AG04449 (cell line): ENCODE results near the gene RIOX2.

ENCODE experiments used
- CTCF ChIA-PET: fragments of 350-600 bp; formaldehyde crosslinking; extraction: SDS; loops from one replicate; lab custom pipeline; 2021; ENCODE audit warnings: antibody characterized with exemption; lab: Yijun Ruan, JAX
- POLR2A ChIA-PET: fragments of 400-600, 350-600 bp; formaldehyde crosslinking; extraction: SDS; loops from one replicate; lab custom pipeline; 2020; ENCODE audit warnings: antibody characterized with exemption, inconsistent platforms; lab: Yijun Ruan, JAX
- DNase-seq: peaks from one replicate; pipeline ENCODE4 v3.0.0-alpha.2; 2010; ENCODE audit warnings: low read depth, low spot score
- H3K4me3 ChIP-seq: 2 replicates; pipeline ENCODE4 v1.5.1; 2011; ENCODE audit warnings: low read depth, mild to moderate bottlenecking, control low read depth, low read length
- CTCF ChIP-seq: IDR thresholded peaks from one replicate; pipeline ENCODE4 v1.5.1; 2011; ENCODE audit warnings: mild to moderate bottlenecking, moderate library complexity, low read length, control low read depth, inconsistent platforms; ENCODE audit not compliant: insufficient read depth; ENCODE audit errors: missing control alignments

Gene RIOX2

GRCh38 chr3:98003306-98003969 is 31.2 kb upstream of the RIOX2 start:
- TF ChIP-seq CTCF: no peak
- no peak overlapping the region for H3K4me3 ChIP-seq
- CTCF ChIA-PET: interaction anchor here (1.3 kb wide), 1 partner anchor 23 kb away, joined by 3 read pairs; no protein-coding TSS in a partner anchor
- POLR2A ChIA-PET: no interaction called here
- DNase-seq: no peak

- TF ChIP-seq CTCF: no peak
- CTCF ChIA-PET: interaction anchor here (1.3 kb wide), 1 partner anchor 23 kb away, joined by 3 read pairs; no protein-coding TSS in a partner anchor
- POLR2A ChIA-PET: no interaction called here
- DNase-seq: no peak
- H3K4me3 ChIP-seq: no peak overlapping the region
These were observed 30.5 kb upstream of the RIOX2 start for GRCh38 chr3:98002717-98003116.

- ChIA-PET POLR2A (no interaction called here), CTCF (no interaction called here)
- no peak for DNase-seq
- no peak overlapping the region for H3K4me3 ChIP-seq
- TF ChIP-seq CTCF: no peak
These were observed 27.8 kb upstream of the RIOX2 start for GRCh38 chr3:97999994-98000393.

GRCh38 chr3:97999103-97999502 is 26.9 kb upstream of the RIOX2 start:
- H3K4me3 ChIP-seq: no peak overlapping the region
- ChIA-PET POLR2A (no interaction called here), CTCF (no interaction called here)
- no peak for TF ChIP-seq CTCF
- no peak for DNase-seq

- DNase-seq: no peak
- H3K4me3 ChIP-seq: no peak overlapping the region
- TF ChIP-seq CTCF: no peak
- CTCF ChIA-PET: interaction anchor here (1.0 kb wide), 1 partner anchor 23 kb away, joined by 5 read pairs; no protein-coding TSS in a partner anchor
- POLR2A ChIA-PET: no interaction called here
These were observed 24.8 kb upstream of the RIOX2 start for GRCh38 chr3:97996988-97997387.

GRCh38 chr3:97994328-97994945 is 22.2 kb upstream of the RIOX2 start:
- CTCF ChIA-PET: no interaction called here
- POLR2A ChIA-PET: no interaction called here
- DNase-seq: no peak
- H3K4me3 ChIP-seq: no peak overlapping the region
- TF ChIP-seq CTCF: no peak
